GM21423 (cell line): ENCODE results near the gene MYL7.
A peak's percentile ranks its signal among the peaks of the same experiment; 100 is the strongest.

Experiments
- ATAC-seq: cut with Tn5 transposase; IDR thresholded peaks from one replicate; pipeline ENCODE4 v1.9.1; 2021; ENCODE audit warnings: mild to moderate bottlenecking, moderate library complexity; ENCODE audit not compliant: unreplicated experiment

MYL7 gene

GRCh38 chr7:44150966-44151941 lies 10.1 kb upstream of the MYL7 start:
- ATAC-seq: no peak

GRCh38 chr7:44150466-44150832 lies 9.3 kb upstream of the MYL7 start:
- ATAC-seq: peak; percentile 46

GRCh38 chr7:44149571-44150465 lies 8.7 kb upstream of the MYL7 start:
- no peak for ATAC-seq

DNA sequence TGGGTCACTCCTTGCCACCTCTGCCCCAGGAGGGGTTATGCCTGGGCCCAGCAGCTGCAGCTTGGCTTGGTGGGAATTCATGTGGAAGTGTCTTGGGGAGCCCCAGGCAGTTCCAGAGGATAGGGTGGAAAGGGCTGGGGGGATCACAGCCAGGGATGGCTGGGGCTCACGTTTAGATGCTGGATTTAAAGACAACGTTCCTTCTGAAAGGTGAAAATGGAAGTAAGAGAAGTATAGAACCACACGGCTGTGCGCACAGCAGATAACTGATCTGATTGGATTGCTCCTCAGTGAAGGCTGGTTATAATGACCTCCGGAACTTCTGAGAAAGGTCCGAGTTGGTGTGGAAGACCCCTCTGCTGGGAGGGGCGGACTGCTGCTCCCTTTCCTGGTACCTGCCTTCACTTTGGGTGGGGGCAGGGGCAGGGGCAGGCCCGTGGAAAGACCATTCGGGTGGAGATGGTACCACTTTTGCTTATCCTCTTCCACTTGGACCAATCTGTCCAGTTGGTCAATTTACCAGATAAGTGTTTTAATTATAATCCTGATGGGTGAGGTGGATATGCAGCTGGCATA lies 7.9 kb upstream of the MYL7 start:
- ATAC-seq: no peak

DNA sequence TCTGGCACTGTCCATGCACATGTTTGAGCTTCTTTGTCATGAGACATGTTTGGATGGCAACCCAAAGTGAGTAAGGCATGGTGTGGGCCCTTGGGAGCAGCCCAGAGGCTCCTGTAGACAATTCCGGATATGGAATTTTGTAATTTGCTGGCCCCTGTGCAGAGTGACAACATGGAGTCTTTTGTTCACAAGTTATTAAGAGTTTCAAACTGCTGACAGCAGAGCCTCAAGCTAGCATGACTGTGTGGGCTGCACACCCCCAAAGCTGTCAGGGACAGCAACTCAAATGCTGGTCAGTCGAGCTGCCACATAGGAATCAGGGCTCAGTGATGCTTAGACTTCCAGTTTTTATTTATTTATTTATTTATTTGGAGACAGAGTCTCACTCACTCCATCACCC lies 7.0 kb upstream of the MYL7 start:
- ATAC-seq: no peak

GRCh38 chr7:44147026-44147991 lies 6.2 kb upstream of the MYL7 start:
- ATAC-seq: no peak

GRCh38 chr7:44145969-44146911 lies 5.1 kb upstream of the MYL7 start:
- peak; percentile 36 for ATAC-seq

DNA sequence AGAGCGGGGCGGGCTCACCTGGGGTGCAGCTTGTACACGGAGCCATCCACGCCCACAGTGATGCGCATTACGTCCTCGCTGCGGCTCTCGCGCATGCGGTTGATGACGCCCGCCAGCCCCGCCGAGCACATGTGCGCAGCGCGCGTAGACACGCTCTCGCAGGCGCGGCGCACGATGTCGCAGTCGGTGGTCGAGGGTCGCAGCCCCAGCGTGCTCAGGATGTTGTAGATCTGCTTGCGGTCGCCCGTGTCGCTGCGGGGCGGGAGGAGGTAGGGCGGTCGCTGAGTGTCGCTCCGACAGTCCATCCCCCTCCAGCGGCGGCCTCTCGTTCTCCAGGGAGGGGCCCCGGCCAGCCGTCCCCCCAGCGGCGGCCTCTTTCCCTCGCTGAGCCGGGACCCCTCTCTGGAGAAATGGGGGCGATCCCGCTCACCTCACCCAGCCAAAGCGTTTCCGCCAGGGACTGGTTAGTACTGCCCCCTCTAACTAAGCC lies 4.4 kb upstream of the MYL7 start:
- no peak for ATAC-seq

- ATAC-seq: no peak
These were observed 3.9 kb upstream of the MYL7 start for GRCh38 chr7:44144968-44145478.

- no peak for ATAC-seq
These were observed 3.4 kb upstream of the MYL7 start for GRCh38 chr7:44144426-44144967.

- ATAC-seq: no peak
These were observed 2.6 kb upstream of the MYL7 start for GRCh38 chr7:44143646-44144250.

GRCh38 chr7:44142028-44142427 lies 896 bp upstream of the MYL7 start:
- no peak for ATAC-seq

GRCh38 chr7:44140341-44140740 lies 791 bp downstream of the MYL7 start:
- ATAC-seq: no peak

DNA sequence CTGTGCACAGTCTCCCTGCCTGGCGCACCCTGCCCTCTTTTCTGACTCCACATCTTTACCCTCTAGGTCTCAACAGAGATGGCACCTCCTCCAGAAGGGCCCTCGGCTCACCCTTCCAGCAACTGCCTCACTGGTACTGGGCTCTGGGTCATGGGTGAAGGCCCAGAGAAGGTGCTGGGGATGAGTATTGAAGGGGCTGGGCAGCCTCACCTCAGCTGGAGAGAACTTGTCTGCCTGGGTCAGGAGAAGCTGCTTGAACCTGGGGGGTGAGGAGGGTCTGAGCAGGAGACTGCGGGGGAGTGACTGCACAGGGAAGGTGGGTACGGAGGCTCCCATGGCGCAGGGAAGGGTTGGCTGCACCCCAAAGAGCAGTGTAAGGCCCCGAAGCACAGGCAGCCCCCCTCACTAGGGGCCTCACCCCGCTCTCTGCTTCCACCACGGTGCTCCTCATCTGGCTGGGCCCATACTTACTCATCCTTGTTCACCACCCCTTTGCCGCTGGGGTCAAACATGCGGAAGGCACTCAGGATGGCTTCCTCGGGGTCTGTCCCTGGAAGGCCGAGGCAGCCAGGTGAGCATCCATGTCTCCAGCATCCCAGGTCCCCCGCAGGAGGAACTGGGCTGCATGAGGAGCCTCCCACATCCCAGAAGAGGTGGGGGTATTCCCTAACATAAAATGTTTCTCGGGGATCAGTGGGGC lies 1.7 kb downstream of the MYL7 start:
- ATAC-seq: no peak

DNA sequence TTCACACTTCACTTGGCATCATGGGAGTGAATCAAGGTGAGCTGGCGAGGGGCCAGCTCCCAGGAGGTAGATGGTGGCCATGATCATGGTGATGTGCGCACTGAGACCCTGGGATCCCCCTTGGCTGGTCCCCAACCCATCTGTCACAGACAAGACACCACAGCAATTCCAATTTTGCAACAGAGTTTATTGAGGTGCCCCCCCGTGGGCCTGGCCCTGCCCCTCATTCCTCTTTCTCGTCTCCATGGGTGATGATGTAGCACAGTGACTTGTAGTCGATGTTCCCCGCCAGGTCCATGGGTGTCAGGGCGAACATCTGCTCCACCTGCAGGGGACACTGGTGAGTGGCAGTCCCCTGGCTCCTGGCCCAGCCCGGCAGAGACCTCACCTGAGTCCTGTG lies 2.4 kb downstream of the MYL7 start:
- ATAC-seq: no peak

- no peak for ATAC-seq
These were observed 4.4 kb downstream of the MYL7 start for GRCh38 chr7:44136731-44137130.

GRCh38 chr7:44134943-44135628 lies 6.0 kb downstream of the MYL7 start:
- no peak for ATAC-seq
